SIG-M5 treated with dmso at 0.1 percent for 504 hours (cell line): Measurements from ENCODE around the gene PDLIM4.

Source experiments
- DNase-seq: peaks from one replicate; lab custom pipeline; 2025; ENCODE audit not compliant: unreplicated experiment; lab: John Stamatoyannopoulos, UW

The PDLIM4 gene

GRCh38 chr5:132303589-132303988 lies 46.1 kb downstream of the PDLIM4 start:
- DNase-seq, result no peak

GRCh38 chr5:132305420-132305819 lies 47.9 kb downstream of the PDLIM4 start:
- DNase-seq, result no peak

GRCh38 chr5:132308701-132309100 lies 51.2 kb downstream of the PDLIM4 start:
- DNase-seq, result no peak

GRCh38 chr5:132309679-132310078 lies 52.2 kb downstream of the PDLIM4 start:
- DNase-seq, result no peak

- DNase-seq, result no peak
Measured at GRCh38 chr5:132310141-132310834, 52.8 kb downstream of the PDLIM4 start.

GRCh38 chr5:132313366-132313765 lies 55.9 kb downstream of the PDLIM4 start:
- DNase-seq, result no peak

- no peak for DNase-seq
Measured at GRCh38 chr5:132313961-132314432, 56.5 kb downstream of the PDLIM4 start.

GRCh38 chr5:132315529-132316067 lies 58.1 kb downstream of the PDLIM4 start:
- DNase-seq, result no peak

GRCh38 chr5:132319975-132320374 lies 62.5 kb downstream of the PDLIM4 start:
- DNase-seq, result no peak

GRCh38 chr5:132321109-132321721 lies 63.7 kb downstream of the PDLIM4 start:
- no peak for DNase-seq

GRCh38 chr5:132322266-132322665 lies 64.8 kb downstream of the PDLIM4 start:
- no peak for DNase-seq
